Pancreas (tissue), 10 donors: Measurements from ENCODE around the gene AKR1C8. TPM values are rescaled to one million over a fixed set of nuclear protein-coding genes. Genes with fewer than 3 reads are reported as not detected.
"Not testable (repeated sequence)": the region's sequence is repeated elsewhere in the genome, so short reads cannot be mapped to it uniquely, and the experiment has no call there.

Source experiments
- ATAC-seq, 4 donors: fragments of 200-7000 bp; cut with Tn5 transposase; one replicate each; pipeline versions ENCODE4 v1.8.0 to v1.9.1; 2020; ENCODE audit warnings: mild to moderate bottlenecking in 4 of 4, moderate library complexity in 4 of 4
- DNase-seq, 6 donors: peaks; one replicate each; pipeline ENCODE4 v3.0.0-alpha.2; 2020
- FAIRE-seq: peaks from 2 replicates; lab custom pipeline; 2012; peaks lifted over from hg19 to GRCh38; lab: Jason Lieb, UNC
- H3K27ac ChIP-seq, 4 donors: fragments of 200-600 bp; sonication (generic); 1 replicate in 3 of 4; 2 replicates in 1 of 4; pipeline versions ENCODE4 v1.5.0 to v1.8.0; 2020
- H3K27me3 ChIP-seq, 4 donors: fragments of 200-600 bp; one replicate each; pipeline ENCODE4 v1.8.0; 2021
- H3K36me3 ChIP-seq, 3 donors: fragments of 200-600 bp; sonication (generic) in 1 of 3; one replicate each; pipeline versions ENCODE4 v1.5.0 to v1.8.0; 2020 to 2021
- H3K4me1 ChIP-seq, 3 donors: fragments of 200-600 bp; one replicate each; pipeline ENCODE4 v1.8.0; 2021
- H3K4me3 ChIP-seq, 4 donors: fragments of 200-600 bp; sonication (generic) in 2 of 4; one replicate each; pipeline versions ENCODE4 v1.5.0 to v1.8.0; 2020 to 2021
- H3K9me3 ChIP-seq, 4 donors: fragments of 200-600 bp; one replicate each; pipeline ENCODE4 v1.8.0; 2021
- CTCF ChIP-seq, 4 donors: fragments of 200-600 bp; sonication (generic) in 3 of 4; IDR thresholded peaks; one replicate each; pipeline versions ENCODE4 v1.5.0 to v1.8.0; 2021; ENCODE audit warnings: antibody characterized with exemption in 4 of 4
- WGBS, 2 donors: extraction: QIAGEN DNeasy Blood & Tissue Kit; methylation state at CpG; one replicate each; pipeline ENCODE4 v1.1.7; 2013; 5-methylcytosine and 5-hydroxymethylcytosine counted together
- intact Hi-C, 3 donors: fragments of 100-400 bp; cut with DNase I; formaldehyde crosslinking; loops; one replicate each; pipeline versions ENCODE4 v1.11.1 to v1.14.2; 2022
- polyA plus RNA-seq, 2 donors: library from polyadenylated mRNA; stranded (reverse); fragments of 200-250 nt; gene quantifications; one replicate each; pipeline ENCODE4 v1.2.3, GENCODE V29; 2013
- total RNA-seq, 6 donors: library from RNA; stranded (reverse); fragmentation: NEBNext Ultra II Directional in 4 of 6; extraction: Animal tissue kit (Norgen Biotek cat#: 25700) in 4 of 6; gene quantifications; one replicate each; pipeline versions ENCODE4 v1.2.1 to v1.2.4, GENCODE V29; 2021 to 2023
- donor health status: healthy with polysubstance abuse.
- donor health status: DM: no; HTN: no; CAD: no; lungs with moderate emphysema.
- donor health status: DM: no; HTN: no; CAD: no.
- donor health status: control.
- donor health status: control.
- donor health status: Bipolar disorder and iron deficiency.
- donor health status: DM: yes; HTN: yes; CAD: no.
- donor health status: DM: no; HTN: no; CAD: no.
- donor health status: DM: no; HTN: no; CAD: no.
- donor health status: DM: yes; HTN: yes; CAD: no.

Gene AKR1C8
- total and polyA plus RNA-seq, 8 donors: not detected

GRCh38 chr10:5146920-5147254 is 38.1 kb downstream of the AKR1C8 start:
- H3K4me1 ChIP-seq: peaks cover 19 to 36% (median 35%) of the 10 kb centered on the region in 3 donors
- ATAC-seq: peak in 1 of 4 donors; percentile 51
- 24 to 38% methylated on average over 5 of the region's 5 CpGs for WGBS, 2 donors
- H3K9me3 ChIP-seq: no peaks in the 10 kb centered on the region
- no peaks in the 10 kb centered on the region for H3K27me3 ChIP-seq
- no peak overlapping the region for H3K4me3 ChIP-seq
- no peak for TF ChIP-seq CTCF (IDR thresholded peaks at IDR 0.05)
- H3K36me3 ChIP-seq: no peaks in the 10 kb centered on the region
- peak in 1 of 6 donors; percentile 37 for DNase-seq
- peak overlapping the region; percentile 35 to 90 (median 72) for H3K27ac ChIP-seq
- no peak for FAIRE-seq
- intact Hi-C loops: no loop called here

GRCh38 chr10:5143137-5143536 is 41.8 kb downstream of the AKR1C8 start:
- no peaks in the 10 kb centered on the region for H3K36me3 ChIP-seq
- intact Hi-C loops: no loop called here
- ATAC-seq (no peak), DNase-seq (no peak), FAIRE-seq (no peak)
- 82 to 84% methylated on average over 5 of the region's 5 CpGs for WGBS, 2 donors
- H3K4me3 ChIP-seq: no peak overlapping the region
- H3K27me3 ChIP-seq: no peaks in the 10 kb centered on the region
- no peak overlapping the region for H3K27ac ChIP-seq
- no peak for TF ChIP-seq CTCF (IDR thresholded peaks at IDR 0.05)
- H3K4me1 ChIP-seq: peaks cover 21 to 29% (median 24%) of the 10 kb centered on the region in 3 donors
- no peaks in the 10 kb centered on the region for H3K9me3 ChIP-seq

GRCh38 chr10:5142199-5142598 is 42.8 kb downstream of the AKR1C8 start:
- intact Hi-C loops: no loop called here
- WGBS, 2 donors: 11 to 16% methylated on average over 4 of the region's 4 CpGs
- H3K9me3 ChIP-seq: no peaks in the 10 kb centered on the region
- H3K27me3 ChIP-seq: no peaks in the 10 kb centered on the region
- ATAC-seq (peak; percentile 48 to 82 (median 79)), FAIRE-seq (no peak), DNase-seq (no peak)
- H3K27ac ChIP-seq: peak overlapping the region in 1 of 4 donors; percentile 32
- TF ChIP-seq CTCF (IDR thresholded peaks at IDR 0.05): no peak
- H3K36me3 ChIP-seq: no peaks in the 10 kb centered on the region
- H3K4me3 ChIP-seq: no peak overlapping the region
- H3K4me1 ChIP-seq: peaks cover 16 to 23% (median 17%) of the 10 kb centered on the region in 3 donors

GRCh38 chr10:5137699-5138098 is 47.3 kb downstream of the AKR1C8 start:
- H3K4me3 ChIP-seq, intact Hi-C loops, H3K36me3 ChIP-seq, H3K27me3 ChIP-seq, H3K9me3 ChIP-seq, ATAC-seq, H3K27ac ChIP-seq, FAIRE-seq, DNase-seq: not testable (repeated sequence)
- H3K4me1 ChIP-seq: peaks cover 6 to 13% (median 9%) of the 10 kb centered on the region in 3 donors
- 39 to 79% methylated on average over 2 to 4 of the region's 4 CpGs for WGBS, 2 donors

GRCh38 chr10:5136468-5137087 is 48.4 kb downstream of the AKR1C8 start:
- FAIRE-seq: no peak
- Histone ChIP-seq H3K4me1 (peaks cover 2 to 4% (median 2%) of the 10 kb centered on the region in 3 donors), H3K9me3 (no peaks in the 10 kb centered on the region), H3K4me3 (no peak overlapping the region), H3K36me3 (no peaks in the 10 kb centered on the region), H3K27me3 (no peaks in the 10 kb centered on the region), H3K27ac (no peak overlapping the region)
- intact Hi-C loops: no loop called here
- TF ChIP-seq CTCF (IDR thresholded peaks at IDR 0.05): no peak
- no peak for ATAC-seq
- 89 to 97% methylated on average over 1 of the region's 1 CpG for WGBS, 2 donors
- DNase-seq: no peak
